ENCODE data around the gene ATXN7L1. TPM values are rescaled to one million over a fixed set of nuclear protein-coding genes. Genes with fewer than 3 reads are reported as not detected.

ATXN7L1 gene
- total RNA-seq, 1 experiment from 2014 or later: 24.3 TPM

- no peak overlapping the region for H3K9ac ChIP-seq (ENCODE audit: extremely low read depth, insufficient read length, low read length)
Observed at GRCh38 chr7:105829681-105830322, 46.6 kb downstream of the ATXN7L1 start.

More at GRCh38 chr7:105829681-105830322, 46.6 kb downstream of the ATXN7L1 start:
- WGBS (ENCODE audit: extremely low coverage, insufficient read length, low lambda C conversion rate): no CpG with 5 or more reads among the region's 5 CpGs
- no peak overlapping the region for H3K4ac ChIP-seq (ENCODE audit: low read depth, low read length)
- H2BK12ac ChIP-seq (ENCODE audit: insufficient read length, low read depth, low read length): no peak overlapping the region
- H4K5ac ChIP-seq (ENCODE audit: insufficient read length, low read depth, low read length): no peak overlapping the region
- no peak overlapping the region for H3K56ac ChIP-seq (ENCODE audit: insufficient read length, low read depth, low read length)
- no peak overlapping the region for H3K18ac ChIP-seq (ENCODE audit: insufficient read length, low read depth, low read length)
- H3K23ac ChIP-seq (ENCODE audit: insufficient read length, low read depth, low read length): no peak overlapping the region
- no peak overlapping the region for H4K8ac ChIP-seq (replicated peaks; ENCODE audit: insufficient read length, low read depth, low read length)
- no peak overlapping the region for H3K14ac ChIP-seq (ENCODE audit: insufficient read depth, low read length)
- H3K4me2 ChIP-seq (ENCODE audit: insufficient read depth, insufficient read length, low read length): no peak overlapping the region
- Mint-ChIP-seq H3K36me3 (ENCODE audit: insufficient read depth in 1 of 3, low read depth in 3 of 3) (no peaks in the 10 kb centered on the region; a peak in 2 of 7 replicates), H3K9me3 (no peaks in the 10 kb centered on the region), H3K27ac (no peak overlapping the region), H3K4me3 (no peak overlapping the region), H3K27me3 (ENCODE audit: low read depth) (no peaks in the 10 kb centered on the region), H3K4me1 (peaks cover 30 to 40% of the 10 kb centered on the region in 2 experiments)
- H3K79me2 ChIP-seq (ENCODE audit: insufficient read depth, low read length): no peaks in the 10 kb centered on the region
- no peaks in the 10 kb centered on the region for H3K9me3 ChIP-seq (ENCODE audit: control insufficient read depth, low read depth, low read length)
- peaks cover 6% of the 10 kb centered on the region for H3K4me1 ChIP-seq (ENCODE audit: insufficient read depth, low read length)
- no peak overlapping the region for H2BK20ac ChIP-seq (ENCODE audit: low read depth, low read length, poor library complexity, severe bottlenecking)
- H2BK15ac ChIP-seq (ENCODE audit: low read depth, low read length): no peak overlapping the region
- no peak overlapping the region for H2BK120ac ChIP-seq (ENCODE audit: low read depth, low read length, poor library complexity, severe bottlenecking)
- H4K20me1 ChIP-seq (ENCODE audit: control insufficient read depth, insufficient read depth, insufficient read length): no peaks in the 10 kb centered on the region
- H3K27ac ChIP-seq (ENCODE audit: insufficient read length, low read depth, low read length): no peak overlapping the region
- no peak for DNase-seq
- H4K91ac ChIP-seq (ENCODE audit: insufficient read length, low read depth, low read length): no peak overlapping the region
- H2AK5ac ChIP-seq (ENCODE audit: insufficient read length, low read length): no peak overlapping the region
- no peak overlapping the region for H3T11ph ChIP-seq (ENCODE audit: low read length)
- no peak overlapping the region for H2AFZ ChIP-seq (ENCODE audit: low read length)
- no peaks in the 10 kb centered on the region for H3K27me3 ChIP-seq (ENCODE audit: insufficient read depth, low read length)
- H2BK5ac ChIP-seq (ENCODE audit: insufficient read length, low read length): no peak overlapping the region
- TF ChIP-seq, protein P1, sequence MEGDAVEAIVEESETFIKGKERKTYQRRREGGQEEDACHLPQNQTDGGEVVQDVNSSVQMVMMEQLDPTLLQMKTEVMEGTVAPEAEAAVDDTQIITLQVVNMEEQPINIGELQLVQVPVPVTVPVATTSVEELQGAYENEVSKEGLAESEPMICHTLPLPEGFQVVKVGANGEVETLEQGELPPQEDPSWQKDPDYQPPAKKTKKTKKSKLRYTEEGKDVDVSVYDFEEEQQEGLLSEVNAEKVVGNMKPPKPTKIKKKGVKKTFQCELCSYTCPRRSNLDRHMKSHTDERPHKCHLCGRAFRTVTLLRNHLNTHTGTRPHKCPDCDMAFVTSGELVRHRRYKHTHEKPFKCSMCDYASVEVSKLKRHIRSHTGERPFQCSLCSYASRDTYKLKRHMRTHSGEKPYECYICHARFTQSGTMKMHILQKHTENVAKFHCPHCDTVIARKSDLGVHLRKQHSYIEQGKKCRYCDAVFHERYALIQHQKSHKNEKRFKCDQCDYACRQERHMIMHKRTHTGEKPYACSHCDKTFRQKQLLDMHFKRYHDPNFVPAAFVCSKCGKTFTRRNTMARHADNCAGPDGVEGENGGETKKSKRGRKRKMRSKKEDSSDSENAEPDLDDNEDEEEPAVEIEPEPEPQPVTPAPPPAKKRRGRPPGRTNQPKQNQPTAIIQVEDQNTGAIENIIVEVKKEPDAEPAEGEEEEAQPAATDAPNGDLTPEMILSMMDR (conservative IDR thresholded peaks at IDR 0.05): no peak
- H3K23me2 ChIP-seq (ENCODE audit: insufficient read length, low read depth, low read length, poor library complexity, severe bottlenecking): no peaks in the 10 kb centered on the region
- no peaks in the 10 kb centered on the region for H3K79me1 ChIP-seq (ENCODE audit: insufficient read depth, low read depth, low read length, poor library complexity, severe bottlenecking)
